Prostate gland (tissue), 2 donors: ENCODE results near the gene TP53RK. TPM values are rescaled to one million over a fixed set of nuclear protein-coding genes. Genes with fewer than 3 reads are reported as not detected.

Experiments
- DNase-seq: peaks from one replicate; pipeline ENCODE4 v3.0.0-alpha.2; 2019; ENCODE audit warnings: low spot score
- H3K27ac ChIP-seq, 2 donors: fragments of 200-600 bp; sonication (generic); 2 replicates each; pipeline ENCODE4 v1.5.1; 2017 to 2019
- H3K27me3 ChIP-seq: fragments of 200-600 bp; sonication (generic); replicated peaks from 2 replicates; pipeline ENCODE4 v1.5.1; 2019; ENCODE audit not compliant: insufficient read depth
- H3K36me3 ChIP-seq, 2 donors: fragments of 200-600 bp; sonication (generic); 1 replicate in 1 of 2; 2 replicates in 1 of 2; pipeline versions ENCODE4 v1.5.1 to v1.8.1; 2017 to 2019
- H3K4me1 ChIP-seq: fragments of 200-600 bp; sonication (generic); replicated peaks from 2 replicates; pipeline ENCODE4 v1.5.1; 2019
- H3K4me3 ChIP-seq, 2 donors: fragments of 200-600 bp; sonication (generic); 2 replicates each; pipeline ENCODE4 v1.5.1; 2017 to 2019
- H3K9me3 ChIP-seq: fragments of 200-600 bp; sonication (generic); 2 replicates; pipeline ENCODE4 v1.5.1; 2017
- POLR2A ChIP-seq: fragments of 450-650 bp; IDR thresholded peaks from one replicate; pipeline ENCODE4 v1.6.1; 2016; ENCODE audit warnings: antibody characterized with exemption, mild to moderate bottlenecking
- POLR2AphosphoS5 ChIP-seq: sonication (generic); formaldehyde crosslinking; IDR thresholded peaks from one replicate; pipeline ENCODE4 v1.6.1; 2017; ENCODE audit warnings: antibody characterized with exemption
- WGBS: methylation state at CpG from one replicate; pipeline ENCODE4 v1.1.5; 2018; 5-methylcytosine and 5-hydroxymethylcytosine counted together
- intact Hi-C: fragments of 100-400 bp; cut with DNase I; formaldehyde crosslinking; loops from one replicate; pipeline ENCODE4 v1.14.2; 2022
- total RNA-seq, 2 donors: library from RNA; depleted of rRNA; stranded (reverse); fragments of >200 nt; gene quantifications; one replicate each; pipeline ENCODE4 v1.1.0, GENCODE V29; 2016
- TF ChIP-seq, protein P1 (sequence below), 4 experiments: fragments of 200-600 bp in 2 of 4; fragments of 450-650 bp in 2 of 4; sonication (generic) in 2 of 4; IDR thresholded peaks; 1 replicate in 3 of 4; 2 replicates in 1 of 4; pipeline ENCODE4 v1.5.1; 2016 to 2019; ENCODE audit warnings: antibody characterized with exemption in 4 of 4, mild to moderate bottlenecking in 2 of 4, moderate library complexity in 2 of 4

The TP53RK gene
- total RNA-seq, 2 donors from 2014 or later, result 23.2 to 29.6 TPM

DNA sequence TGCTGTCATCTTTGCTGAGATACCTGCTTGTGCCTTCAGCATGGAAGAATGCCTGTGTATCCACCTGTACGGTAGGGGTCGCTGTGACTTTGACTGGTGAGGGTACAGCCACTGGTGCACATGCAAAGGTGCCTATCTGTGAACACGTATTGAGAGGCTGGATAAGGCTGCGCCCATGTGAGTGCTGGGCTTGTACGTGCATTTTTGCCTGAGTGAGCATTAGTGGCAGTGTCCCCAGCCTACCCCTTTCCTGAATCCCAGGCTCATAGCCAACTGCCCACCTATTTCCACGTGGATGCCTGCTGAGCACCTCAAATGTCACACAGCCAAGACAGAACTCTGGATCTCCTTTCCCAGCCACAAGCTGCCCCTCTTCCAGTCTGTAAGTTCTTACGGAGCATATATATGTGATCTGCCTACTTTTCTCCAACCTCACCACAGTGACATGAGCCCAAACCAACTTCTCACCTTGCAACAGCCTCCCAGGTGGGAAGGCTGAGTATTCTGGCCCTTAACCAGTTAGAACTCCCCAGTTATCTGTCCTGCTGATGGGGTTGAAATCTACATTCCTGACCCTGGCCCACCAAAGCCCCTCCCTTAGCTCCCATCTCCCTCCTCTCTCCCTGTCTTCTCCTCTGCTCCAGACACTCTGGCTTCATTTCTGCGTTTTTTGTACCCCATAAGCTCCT is 19.1 kb upstream of the TP53RK start:
- TF ChIP-seq POLR2AphosphoS5 (no peak), POLR2A (no peak)
- TF ChIP-seq, protein P1, sequence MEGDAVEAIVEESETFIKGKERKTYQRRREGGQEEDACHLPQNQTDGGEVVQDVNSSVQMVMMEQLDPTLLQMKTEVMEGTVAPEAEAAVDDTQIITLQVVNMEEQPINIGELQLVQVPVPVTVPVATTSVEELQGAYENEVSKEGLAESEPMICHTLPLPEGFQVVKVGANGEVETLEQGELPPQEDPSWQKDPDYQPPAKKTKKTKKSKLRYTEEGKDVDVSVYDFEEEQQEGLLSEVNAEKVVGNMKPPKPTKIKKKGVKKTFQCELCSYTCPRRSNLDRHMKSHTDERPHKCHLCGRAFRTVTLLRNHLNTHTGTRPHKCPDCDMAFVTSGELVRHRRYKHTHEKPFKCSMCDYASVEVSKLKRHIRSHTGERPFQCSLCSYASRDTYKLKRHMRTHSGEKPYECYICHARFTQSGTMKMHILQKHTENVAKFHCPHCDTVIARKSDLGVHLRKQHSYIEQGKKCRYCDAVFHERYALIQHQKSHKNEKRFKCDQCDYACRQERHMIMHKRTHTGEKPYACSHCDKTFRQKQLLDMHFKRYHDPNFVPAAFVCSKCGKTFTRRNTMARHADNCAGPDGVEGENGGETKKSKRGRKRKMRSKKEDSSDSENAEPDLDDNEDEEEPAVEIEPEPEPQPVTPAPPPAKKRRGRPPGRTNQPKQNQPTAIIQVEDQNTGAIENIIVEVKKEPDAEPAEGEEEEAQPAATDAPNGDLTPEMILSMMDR (IDR thresholded peaks at IDR 0.05), result peak in 3 of 4 experiments; percentile 28 to 38 (median 35)
- peak; percentile 44 for DNase-seq
- H3K36me3 ChIP-seq, result no peaks in the 10 kb centered on the region
- peak overlapping the region in 1 of 2 donors; percentile 64 for H3K4me3 ChIP-seq
- peaks cover 9% of the 10 kb centered on the region for H3K4me1 ChIP-seq
- no peaks in the 10 kb centered on the region for H3K27me3 ChIP-seq
- no peaks in the 10 kb centered on the region for H3K9me3 ChIP-seq
- H3K27ac ChIP-seq, result peak overlapping the region; percentile 94 to 98
- intact Hi-C loops, result no loop called here
- whole genome bisulfite sequencing, result 60% methylated on average over 8 of the region's 8 CpGs

DNA sequence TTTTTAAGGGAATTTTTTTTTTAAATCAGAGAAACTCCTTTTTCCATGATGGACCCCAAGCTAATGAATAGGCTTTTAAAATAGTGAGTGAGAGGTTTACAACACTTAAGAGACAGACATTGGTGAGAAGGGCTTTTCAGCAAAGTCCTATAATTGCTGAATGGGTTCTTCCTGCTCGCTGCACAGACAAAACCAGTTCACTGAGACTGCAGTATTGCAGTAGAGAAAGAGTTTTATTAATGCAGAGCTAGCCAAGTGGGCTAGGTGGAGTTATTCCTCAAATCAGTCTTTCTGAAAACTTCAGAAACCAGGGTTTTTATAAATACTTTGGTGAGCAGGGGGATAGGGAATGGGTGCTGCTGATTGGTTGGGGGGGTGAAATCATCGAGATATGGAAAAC is 17.0 kb upstream of the TP53RK start:
- Histone ChIP-seq H3K4me3 (no peak overlapping the region), H3K27me3 (no peaks in the 10 kb centered on the region), H3K9me3 (no peaks in the 10 kb centered on the region), H3K27ac (peak overlapping the region; percentile 74 to 79), H3K4me1 (peaks cover 7% of the 10 kb centered on the region), H3K36me3 (no peaks in the 10 kb centered on the region)
- intact Hi-C loops, result no loop called here
- DNase-seq, result no peak
- 98% methylated on average over 2 of the region's 2 CpGs for WGBS
- no peak for TF ChIP-seq POLR2AphosphoS5
- TF ChIP-seq, protein P1 (IDR thresholded peaks at IDR 0.05), result no peak
- no peak for TF ChIP-seq POLR2A

DNA sequence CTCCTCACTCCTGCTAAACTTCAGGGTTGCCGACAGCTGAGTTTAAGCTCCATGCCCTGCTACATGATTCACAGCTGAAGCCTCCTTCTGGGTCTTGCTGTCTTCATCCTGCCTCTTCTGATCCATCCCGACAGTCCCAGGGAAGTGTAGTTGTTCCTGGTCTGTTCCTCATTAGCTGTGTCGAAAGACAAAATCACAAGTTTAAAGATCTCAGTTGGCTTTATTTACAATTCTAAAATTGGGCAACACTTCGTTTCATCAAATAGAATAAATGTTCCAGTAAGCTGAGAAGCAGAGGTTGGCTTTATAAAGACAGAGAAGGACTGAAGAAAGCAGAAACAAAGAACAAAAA is 16.1 kb upstream of the TP53RK start:
- WGBS, result 37% methylated on average over 4 of the region's 4 CpGs
- intact Hi-C loops, result no loop called here
- no peak overlapping the region for H3K4me3 ChIP-seq
- peaks cover 7% of the 10 kb centered on the region for H3K4me1 ChIP-seq
- H3K27ac ChIP-seq, result peak overlapping the region; percentile 74 to 79
- H3K9me3 ChIP-seq, result no peaks in the 10 kb centered on the region
- TF ChIP-seq, protein P1 (IDR thresholded peaks at IDR 0.05), result no peak
- peak; percentile 79 for TF ChIP-seq POLR2AphosphoS5
- no peaks in the 10 kb centered on the region for H3K27me3 ChIP-seq
- H3K36me3 ChIP-seq, result no peaks in the 10 kb centered on the region
- no peak for DNase-seq

DNA sequence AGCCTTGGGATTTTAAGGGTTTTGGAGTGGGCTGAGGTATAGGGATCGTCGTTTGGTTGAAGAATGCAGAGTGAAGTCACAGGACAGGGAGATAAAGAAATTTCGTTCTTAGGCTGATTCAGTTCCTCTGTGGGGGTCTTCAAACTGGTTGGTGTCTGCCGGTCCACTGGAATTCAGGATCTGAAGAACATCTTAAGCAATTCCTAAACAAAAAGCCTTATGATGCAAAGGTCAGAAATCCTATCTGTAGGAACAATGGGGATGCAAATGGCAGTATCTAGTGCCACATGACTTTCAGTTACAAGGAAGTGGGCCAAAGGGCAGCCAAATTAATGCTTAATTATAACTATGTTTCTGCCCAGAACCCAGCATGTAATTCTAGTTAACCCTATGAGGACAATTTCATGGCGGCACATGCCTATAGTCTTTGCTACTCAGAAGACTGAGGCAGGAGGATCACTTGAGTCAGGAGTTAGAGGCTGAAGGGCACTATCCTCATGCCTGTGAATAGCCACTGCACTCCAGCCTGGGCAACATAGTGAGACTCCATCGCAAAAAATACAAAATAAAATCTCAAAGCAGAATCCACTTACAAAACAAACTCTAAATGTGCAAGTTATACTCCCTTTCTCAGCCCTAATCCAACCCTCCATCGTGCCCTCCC is 15.6 kb upstream of the TP53RK start:
- WGBS, result 69% methylated on average over 7 of the region's 7 CpGs
- Histone ChIP-seq H3K9me3 (no peaks in the 10 kb centered on the region), H3K36me3 (no peaks in the 10 kb centered on the region), H3K4me1 (peaks cover 7% of the 10 kb centered on the region), H3K27me3 (no peaks in the 10 kb centered on the region), H3K27ac (peak overlapping the region; percentile 74 to 79), H3K4me3 (no peak overlapping the region)
- intact Hi-C loops, result no loop called here
- DNase-seq, result no peak
- TF ChIP-seq POLR2AphosphoS5 (no peak), POLR2A (no peak)
- TF ChIP-seq, protein P1 (IDR thresholded peaks at IDR 0.05), result no peak

GRCh38 chr20:46703435-46703834 is 14.2 kb upstream of the TP53RK start:
- intact Hi-C loops, result no loop called here
- 70% methylated on average over 3 of the region's 3 CpGs for WGBS
- TF ChIP-seq POLR2AphosphoS5, result no peak
- TF ChIP-seq POLR2A, result no peak
- TF ChIP-seq, protein P1 (IDR thresholded peaks at IDR 0.05), result no peak

More at GRCh38 chr20:46703435-46703834, 14.2 kb upstream of the TP53RK start:
- Histone ChIP-seq H3K4me1 (peaks cover 5% of the 10 kb centered on the region), H3K4me3 (no peak overlapping the region), H3K27me3 (no peaks in the 10 kb centered on the region), H3K27ac (no peak overlapping the region), H3K36me3 (no peaks in the 10 kb centered on the region), H3K9me3 (no peaks in the 10 kb centered on the region)
- DNase-seq, result no peak
